Endothelial cell of umbilical vein (primary cell): ENCODE measurements around the gene PLA2G4B. TPM values are rescaled to one million over a fixed set of nuclear protein-coding genes. Genes with fewer than 3 reads are reported as not detected.

Experiments
- BruUV-seq: library from RNA; stranded (reverse); fragments of 400-500 nt; replicated peaks from 2 replicates; lab custom pipeline; 2021; lab: Mats Ljungman, UMichigan
- CTCF ChIA-PET: fragments of 300-600, 350-600 bp; sonication (Branson Sonifier 250); formaldehyde crosslinking; loops from one replicate; lab custom pipeline; 2021; ENCODE audit warnings: antibody characterized with exemption, inconsistent platforms; lab: Charles Lee
- POLR2A ChIA-PET: fragments of 300-600, 350-600 bp; sonication (Branson Sonifier 250); formaldehyde crosslinking; loops from one replicate; lab custom pipeline; 2021; ENCODE audit warnings: antibody characterized with exemption, inconsistent platforms; lab: Charles Lee
- DNase-seq: peaks from one replicate; pipeline ENCODE4 v3.0.0-alpha.2; 2011; ENCODE audit warnings: low read depth, low spot score
- FAIRE-seq: peaks from 2 replicates; lab custom pipeline; 2011; peaks lifted over from hg19 to GRCh38; lab: Jason Lieb, UNC
- H2AFZ ChIP-seq: 2 replicates; pipeline ENCODE4 v1.6.0; 2012; ENCODE audit warnings: low read depth, low read length, control low read depth, inconsistent platforms
- H3K27ac ChIP-seq: 2 replicates; pipeline ENCODE4 v1.5.1; 2011; ENCODE audit warnings: low read depth, mild to moderate bottlenecking, control low read depth, low read length, moderate library complexity; ENCODE audit not compliant: insufficient read depth
- H3K27me3 ChIP-seq, 2 experiments: 2 replicates each; pipeline versions ENCODE4 v1.6.0 to v1.6.1; 2011; ENCODE audit warnings: low read length in 2 of 2, mixed read lengths in 1 of 2; ENCODE audit not compliant: control insufficient read depth in 2 of 2, insufficient read depth in 2 of 2
- H3K36me3 ChIP-seq, 2 experiments: 2 replicates in 1 of 2; 3 replicates in 1 of 2; pipeline ENCODE4 v1.5.1; 2011; ENCODE audit warnings: low read length in 2 of 2, mild to moderate bottlenecking in 1 of 2, moderate library complexity in 1 of 2; ENCODE audit not compliant: control insufficient read depth in 2 of 2, insufficient read depth in 2 of 2; ENCODE audit errors: extremely low read depth in 1 of 2
- H3K4me1 ChIP-seq: 3 replicates; pipeline ENCODE4 v1.5.1; 2011; ENCODE audit warnings: mild to moderate bottlenecking, low read length; ENCODE audit not compliant: control insufficient read depth, insufficient read depth; ENCODE audit errors: extremely low read depth
- H3K4me2 ChIP-seq: 2 replicates; pipeline ENCODE4 v1.6.1; 2011; ENCODE audit warnings: low read length, control low read depth, mixed read lengths; ENCODE audit not compliant: insufficient read depth
- H3K4me3 ChIP-seq, 3 experiments: fragments of 200-600 bp in 1 of 3; sonication (generic), shearing (Covaris generic) in 1 of 3; replicated peaks in 1 of 3; 2 replicates each; pipeline ENCODE4 v1.5.1; 2011 to 2016; ENCODE audit warnings: control low read depth in 3 of 3, low read length in 3 of 3, mild to moderate bottlenecking in 2 of 3, inconsistent platforms in 1 of 3, low read depth in 1 of 3, moderate library complexity in 1 of 3; ENCODE audit not compliant: insufficient read depth in 1 of 3
- H3K79me2 ChIP-seq: 2 replicates; pipeline ENCODE4 v1.6.0; 2012; ENCODE audit warnings: low read length, inconsistent platforms; ENCODE audit not compliant: control insufficient read depth, insufficient read depth
- H3K9ac ChIP-seq: replicated peaks from 2 replicates; pipeline ENCODE3; 2011; ENCODE audit warnings: low read length, control low read depth; ENCODE audit not compliant: insufficient read depth; ENCODE audit errors: extremely low read depth
- H3K9me1 ChIP-seq: replicated peaks from 3 replicates; pipeline ENCODE4 v1.6.0; 2011; ENCODE audit warnings: mild to moderate bottlenecking, low read length; ENCODE audit not compliant: control insufficient read depth, insufficient read depth; ENCODE audit errors: extremely low read depth
- H3K9me3 ChIP-seq: replicated peaks from 2 replicates; pipeline ENCODE4 v1.5.1; 2012; ENCODE audit warnings: low read length, inconsistent platforms; ENCODE audit not compliant: control insufficient read depth, insufficient read depth
- H4K20me1 ChIP-seq: replicated peaks from 2 replicates; pipeline ENCODE3; 2011; ENCODE audit warnings: mild to moderate bottlenecking, low read length; ENCODE audit not compliant: control insufficient read depth, insufficient read depth; ENCODE audit errors: extremely low read depth
- CTCF ChIP-seq, 2 donors: IDR thresholded peaks; 1 replicate in 1 of 2; 2 replicates in 1 of 2; pipeline ENCODE4 v1.5.1; 2011; ENCODE audit warnings: low read length in 2 of 2, mild to moderate bottlenecking in 2 of 2, moderate library complexity in 2 of 2, control low read depth in 1 of 2, inconsistent platforms in 1 of 2, low read depth in 1 of 2; ENCODE audit not compliant: insufficient read depth in 1 of 2; ENCODE audit errors: extremely low read depth in 1 of 2
- EZH2 ChIP-seq: IDR thresholded peaks from 2 replicates; pipeline ENCODE4 v1.6.1; 2012; ENCODE audit warnings: borderline replicate concordance, low read depth, mild to moderate bottlenecking, moderate library complexity, low read length, inconsistent platforms; ENCODE audit not compliant: severe bottlenecking
- FOS ChIP-seq: IDR thresholded peaks from 2 replicates; pipeline ENCODE4 v1.6.1; 2011; ENCODE audit warnings: mild to moderate bottlenecking, low read length, moderate library complexity, borderline replicate concordance; ENCODE audit not compliant: insufficient read depth
- GATA2 ChIP-seq: IDR thresholded peaks from 2 replicates; pipeline ENCODE4 v1.7.0; 2011; ENCODE audit warnings: low read depth, mild to moderate bottlenecking, moderate library complexity, mixed read lengths, low read length; ENCODE audit not compliant: insufficient read length, insufficient read depth
- JUN ChIP-seq: IDR thresholded peaks from 2 replicates; pipeline ENCODE4 v1.6.1; 2011; ENCODE audit warnings: borderline replicate concordance, low read depth; ENCODE audit not compliant: insufficient read length, insufficient read depth
- MAX ChIP-seq: IDR thresholded peaks from 2 replicates; pipeline ENCODE4 v1.6.1; 2011; ENCODE audit not compliant: insufficient read depth, insufficient read length
- MYC ChIP-seq: IDR thresholded peaks from one replicate; pipeline ENCODE4 v1.6.1; 2011; ENCODE audit warnings: mild to moderate bottlenecking, low read depth, low read length
- POLR2A ChIP-seq: IDR thresholded peaks from 2 replicates; pipeline ENCODE4 v1.6.1; 2012; ENCODE audit warnings: low read depth, mild to moderate bottlenecking, control low read depth, low read length
- POLR2AphosphoS5 ChIP-seq: IDR thresholded peaks from 2 replicates; pipeline ENCODE4 v1.6.1; 2012; ENCODE audit warnings: low read depth, mild to moderate bottlenecking, control low read depth, low read length, moderate library complexity; ENCODE audit not compliant: insufficient read depth
- dilution Hi-C: fragments of 300-500 bp; cut with MboI; formaldehyde crosslinking; loops from one replicate; pipeline ENCODE4 v1.15.0; 2019; ENCODE audit warnings: low sequenced_read_pairs; ENCODE audit not compliant: extremely low pct_ligation_motif_present
- intact Hi-C: fragments of 100-400 bp; cut with micrococcal nuclease; formaldehyde crosslinking; loops from one replicate; pipeline ENCODE4 v1.10.0; 2022
- polyA plus RNA-seq, 4 experiments: library from polyadenylated mRNA; depleted of rRNA in 3 of 4; stranded (reverse) in 3 of 4; unstranded in 1 of 4; fragments of >200 nt; gene quantifications; 2 replicates each; pipeline versions ENCODE4 v1.2.1 to v1.2.3, GENCODE V29; 2011 to 2012; ENCODE audit warnings: missing spikeins in 1 of 4
- total RNA-seq: library from RNA; stranded (reverse); gene quantifications from 2 replicates; pipeline ENCODE4 v1.2.3, GENCODE V29; 2021

Gene PLA2G4B
- total and polyA plus RNA-seq, 2 donors (not counting 3 experiments of a cell fraction or from before 2014, with no cell fraction given), result 4.0 to 7.9 TPM

GRCh38 chr15:41860049-41860828 lies 21.6 kb downstream of the PLA2G4B start:
- no peak for DNase-seq
- Histone ChIP-seq H3K9me3 (no peaks in the 10 kb centered on the region), H3K27me3 (no peaks in the 10 kb centered on the region), H3K4me3 (no peak overlapping the region), H2AFZ (no peak overlapping the region), H3K27ac (no peak overlapping the region), H3K79me2 (no peaks in the 10 kb centered on the region), H3K4me2 (no peak overlapping the region), H3K4me1 (no peaks in the 10 kb centered on the region), H4K20me1 (no peaks in the 10 kb centered on the region), H3K9me1 (no peaks in the 10 kb centered on the region), H3K36me3 (peaks cover 8 to 40% of the 10 kb centered on the region in 2 experiments), H3K9ac (no peak overlapping the region)
- intact Hi-C loops, result no loop called here
- TF ChIP-seq CTCF (IDR thresholded peaks at IDR 0.05; ENCODE audit: extremely low read depth in 1 of 2, insufficient read depth in 1 of 2, low read depth in 1 of 2, low read length in 2 of 2) (peak in 1 of 2 donors; percentile 6), POLR2AphosphoS5 (no peak)
- FAIRE-seq, result no peak
- no TSS peak for BruUV-seq
- ChIA-PET CTCF (interaction anchor here (1.8 kb wide), 1 partner anchor 44 kb away, joined by 6 read pairs; no protein-coding TSS in a partner anchor), POLR2A (no interaction called here)
- dilution Hi-C loops, result no loop called here

- Histone ChIP-seq H3K4me2 (no peak overlapping the region), H3K36me3 (peaks cover 8 to 34% of the 10 kb centered on the region in 2 experiments), H3K9ac (no peak overlapping the region), H3K4me3 (no peak overlapping the region), H3K27me3 (no peaks in the 10 kb centered on the region), H3K4me1 (no peaks in the 10 kb centered on the region), H3K9me3 (no peaks in the 10 kb centered on the region), H3K27ac (no peak overlapping the region), H4K20me1 (no peaks in the 10 kb centered on the region), H3K79me2 (no peaks in the 10 kb centered on the region), H2AFZ (no peak overlapping the region), H3K9me1 (no peaks in the 10 kb centered on the region)
- TSS peak; percentile 37 for BruUV-seq
- DNase-seq (no peak), FAIRE-seq (no peak)
- intact Hi-C loops, result no loop called here
- ChIA-PET CTCF (interaction anchor here (1.8 kb wide), 1 partner anchor 43 kb away, joined by 6 read pairs; no protein-coding TSS in a partner anchor), POLR2A (no interaction called here)
- dilution Hi-C loops, result no loop called here
- TF ChIP-seq MYC (no peak), GATA2 (no peak), POLR2AphosphoS5 (no peak), FOS (no peak), POLR2A (no peak), EZH2 (no peak), CTCF (IDR thresholded peaks at IDR 0.05; ENCODE audit: extremely low read depth in 1 of 2, insufficient read depth in 1 of 2, low read depth in 1 of 2, low read length in 2 of 2) (no peak), MAX (no peak), JUN (no peak)
Observed at GRCh38 chr15:41861736-41862356, 23.2 kb downstream of the PLA2G4B start.
